ENCODE data around the gene MYNN.

- TF ChIP-seq CTCF (IDR thresholded peaks at IDR 0.05; ENCODE audit: low read length) (no peak), EZH2 (optimal IDR thresholded peaks at IDR 0.05; ENCODE audit: low read depth, low read length) (no peak), EZH2phosphoT487 (IDR thresholded peaks at IDR 0.05; ENCODE audit: low read length) (no peak)
These were observed 54.5 kb downstream of the MYNN start for GRCh38 chr3:169827712-169828111.

All from MM.1S (cell line).